ENCODE measurements around the gene CIAO2A. TPM values are rescaled to one million over a fixed set of nuclear protein-coding genes. Genes with fewer than 3 reads are reported as not detected.
A peak's percentile ranks its signal among the peaks of the same experiment; 100 is the strongest.
"Not testable (repeated sequence)": the region's sequence is repeated elsewhere in the genome, so short reads cannot be mapped to it uniquely, and the experiment has no call there.

CIAO2A gene
- total and polyA plus RNA-seq, 4 donors = 23.2 to 81.9 (median 25.8) TPM

- H3K36me3 ChIP-seq (ENCODE audit: control insufficient read depth in 1 of 2, insufficient read depth in 2 of 2, low read length in 1 of 2) = peaks cover 0 to 2% of the 10 kb centered on the region in 2 donors
- DNase-seq = peak in 1 of 2 donors; percentile 77
- peak; percentile 82 for ATAC-seq (ENCODE audit: low FRiP score)
- no peaks in the 10 kb centered on the region for H3K4me1 ChIP-seq (ENCODE audit: control insufficient read depth in 1 of 2, insufficient read depth in 2 of 2, low read length in 2 of 2)
- H3K4me3 ChIP-seq (ENCODE audit: low read length in 2 of 2) = no peak overlapping the region
- no peaks in the 10 kb centered on the region for H3K27me3 ChIP-seq (ENCODE audit: control insufficient read depth in 1 of 2, insufficient read depth in 2 of 2, low read length in 1 of 2)
- H3K27ac ChIP-seq (ENCODE audit: low read depth in 1 of 2, low read length in 2 of 2) = peak overlapping the region in 1 of 2 donors; percentile 47
- H3K9me3 ChIP-seq (ENCODE audit: control insufficient read depth, low read length) = no peaks in the 10 kb centered on the region
- WGBS, 2 donors = 40 to 43% methylated on average over 8 of the region's 8 CpGs
- intact Hi-C loops (cut with DNase I) = no loop called here
These were observed 22.4 kb downstream of the CIAO2A start for GRCh38 chr15:64070965-64071851.

- no peak overlapping the region for H3K4me3 ChIP-seq (ENCODE audit: low read length in 2 of 2)
- H3K27ac ChIP-seq (ENCODE audit: low read depth in 1 of 2, low read length in 2 of 2) = no peak overlapping the region
- DNase-seq (no peak), ATAC-seq (ENCODE audit: low FRiP score) (no peak)
- intact Hi-C loops (cut with DNase I) = no loop called here
- no peaks in the 10 kb centered on the region for H3K9me3 ChIP-seq (ENCODE audit: control insufficient read depth, low read length)
- WGBS, 2 donors = 96 to 97% methylated on average over 3 of the region's 3 CpGs
- no peaks in the 10 kb centered on the region for H3K27me3 ChIP-seq (ENCODE audit: control insufficient read depth in 1 of 2, insufficient read depth in 2 of 2, low read length in 1 of 2)
- peaks cover 0 to 2% of the 10 kb centered on the region in 2 donors for H3K36me3 ChIP-seq (ENCODE audit: control insufficient read depth in 1 of 2, insufficient read depth in 2 of 2, low read length in 1 of 2)
- no peaks in the 10 kb centered on the region for H3K4me1 ChIP-seq (ENCODE audit: control insufficient read depth in 1 of 2, insufficient read depth in 2 of 2, low read length in 2 of 2)
These were observed 23.5 kb downstream of the CIAO2A start for GRCh38 chr15:64070106-64070505.

- ATAC-seq (ENCODE audit: low FRiP score) (no peak), DNase-seq (no peak)
- WGBS, 2 donors = 57% methylated on average over 4 of the region's 4 CpGs
- Histone ChIP-seq H3K27ac (ENCODE audit: low read depth in 1 of 2, low read length in 2 of 2) (no peak overlapping the region), H3K9me3 (ENCODE audit: control insufficient read depth, low read length) (no peaks in the 10 kb centered on the region), H3K36me3 (ENCODE audit: control insufficient read depth in 1 of 2, insufficient read depth in 2 of 2, low read length in 1 of 2) (no peaks in the 10 kb centered on the region), H3K4me3 (ENCODE audit: low read length in 2 of 2) (no peak overlapping the region), H3K27me3 (ENCODE audit: control insufficient read depth in 1 of 2, insufficient read depth in 2 of 2, low read length in 1 of 2) (no peaks in the 10 kb centered on the region), H3K4me1 (ENCODE audit: control insufficient read depth in 1 of 2, insufficient read depth in 2 of 2, low read length in 2 of 2) (no peaks in the 10 kb centered on the region)
- intact Hi-C loops (cut with DNase I) = loop anchor here (2.0 to 10.0 kb wide), 3 partner anchors 173 to 456 kb away; no protein-coding TSS in a partner anchor
These were observed 25.5 kb downstream of the CIAO2A start for GRCh38 chr15:64068133-64068532.

- no peak overlapping the region for H3K27ac ChIP-seq (ENCODE audit: low read depth in 1 of 2, low read length in 2 of 2)
- 21 to 22% methylated on average over 11 of the region's 11 CpGs for WGBS, 2 donors
These were observed 26.0 kb downstream of the CIAO2A start for GRCh38 chr15:64067564-64068030.

GRCh38 chr15:64066451-64066850, 27.2 kb downstream of the CIAO2A start:
- Histone ChIP-seq H3K27ac (ENCODE audit: low read depth in 1 of 2, low read length in 2 of 2) (no peak overlapping the region), H3K36me3 (ENCODE audit: control insufficient read depth in 1 of 2, insufficient read depth in 2 of 2, low read length in 1 of 2) (no peaks in the 10 kb centered on the region), H3K4me1 (ENCODE audit: control insufficient read depth in 1 of 2, insufficient read depth in 2 of 2, low read length in 2 of 2) (no peaks in the 10 kb centered on the region), H3K9me3 (ENCODE audit: control insufficient read depth, low read length) (no peaks in the 10 kb centered on the region), H3K4me3 (ENCODE audit: low read length in 2 of 2) (no peak overlapping the region), H3K27me3 (ENCODE audit: control insufficient read depth in 1 of 2, insufficient read depth in 2 of 2, low read length in 1 of 2) (no peaks in the 10 kb centered on the region)
- 57 to 67% methylated on average over 1 of the region's 1 CpG for WGBS, 2 donors
- no peak for ATAC-seq (ENCODE audit: low FRiP score)
- intact Hi-C loops (cut with DNase I) = loop anchor here in 1 of 2 donors (2.0 to 10.0 kb wide), 3 partner anchors 172 to 454 kb away; no protein-coding TSS in a partner anchor
- no peak for DNase-seq

More at GRCh38 chr15:64067564-64068030, 26.0 kb downstream of the CIAO2A start:
- Histone ChIP-seq H3K27me3 (ENCODE audit: control insufficient read depth in 1 of 2, insufficient read depth in 2 of 2, low read length in 1 of 2) (no peaks in the 10 kb centered on the region), H3K4me1 (ENCODE audit: control insufficient read depth in 1 of 2, insufficient read depth in 2 of 2, low read length in 2 of 2) (no peaks in the 10 kb centered on the region), H3K4me3 (ENCODE audit: low read length in 2 of 2) (no peak overlapping the region), H3K36me3 (ENCODE audit: control insufficient read depth in 1 of 2, insufficient read depth in 2 of 2, low read length in 1 of 2) (no peaks in the 10 kb centered on the region), H3K9me3 (ENCODE audit: control insufficient read depth, low read length) (no peaks in the 10 kb centered on the region)
- peak; percentile 80 for ATAC-seq (ENCODE audit: low FRiP score)
- intact Hi-C loops (cut with DNase I) = loop anchor here (2.0 to 10.0 kb wide), 3 partner anchors 173 to 455 kb away; no protein-coding TSS in a partner anchor
- DNase-seq = peak in 1 of 2 donors; percentile 59

GRCh38 chr15:64060716-64061115, 32.9 kb downstream of the CIAO2A start:
- ATAC-seq (ENCODE audit: low FRiP score) (no peak), DNase-seq (no peak)
- Histone ChIP-seq H3K27ac (ENCODE audit: low read depth in 1 of 2, low read length in 2 of 2) (no peak overlapping the region), H3K27me3 (ENCODE audit: control insufficient read depth in 1 of 2, insufficient read depth in 2 of 2, low read length in 1 of 2) (no peaks in the 10 kb centered on the region), H3K4me1 (ENCODE audit: control insufficient read depth in 1 of 2, insufficient read depth in 2 of 2, low read length in 2 of 2) (no peaks in the 10 kb centered on the region), H3K4me3 (ENCODE audit: low read length in 2 of 2) (no peak overlapping the region), H3K36me3 (ENCODE audit: control insufficient read depth in 1 of 2, insufficient read depth in 2 of 2, low read length in 1 of 2) (no peaks in the 10 kb centered on the region), H3K9me3 (ENCODE audit: control insufficient read depth, low read length) (peaks cover 1% of the 10 kb centered on the region)
- intact Hi-C loops (cut with DNase I) = loop anchor here in 1 of 2 donors (10.0 kb wide), 1 partner anchor 166 kb away; no protein-coding TSS in a partner anchor
- 95 to 96% methylated on average over 21 to 29 of the region's 29 CpGs for WGBS, 2 donors

GRCh38 chr15:64059104-64059503, 34.5 kb downstream of the CIAO2A start:
- H3K27me3 ChIP-seq (ENCODE audit: control insufficient read depth in 1 of 2, insufficient read depth in 2 of 2, low read length in 1 of 2); H3K9me3 ChIP-seq (ENCODE audit: control insufficient read depth, low read length); H3K27ac ChIP-seq (ENCODE audit: low read depth in 1 of 2, low read length in 2 of 2); H3K4me1 ChIP-seq (ENCODE audit: control insufficient read depth in 1 of 2, insufficient read depth in 2 of 2, low read length in 2 of 2); ATAC-seq (ENCODE audit: low FRiP score); H3K36me3 ChIP-seq (ENCODE audit: control insufficient read depth in 1 of 2, insufficient read depth in 2 of 2, low read length in 1 of 2); H3K4me3 ChIP-seq (ENCODE audit: low read length in 2 of 2); intact Hi-C loops (cut with DNase I); DNase-seq: not testable (repeated sequence)
- WGBS, 2 donors = 93 to 98% methylated on average over 2 of the region's 2 CpGs

- peaks cover 1% of the 10 kb centered on the region for H3K9me3 ChIP-seq (ENCODE audit: control insufficient read depth, low read length)
- no peak overlapping the region for H3K4me3 ChIP-seq (ENCODE audit: low read length in 2 of 2)
- 60 to 65% methylated on average over 5 of the region's 5 CpGs for WGBS, 2 donors
- DNase-seq (no peak), ATAC-seq (ENCODE audit: low FRiP score) (no peak)
- H3K4me1 ChIP-seq (ENCODE audit: control insufficient read depth in 1 of 2, insufficient read depth in 2 of 2, low read length in 2 of 2) = no peaks in the 10 kb centered on the region
- H3K36me3 ChIP-seq (ENCODE audit: control insufficient read depth in 1 of 2, insufficient read depth in 2 of 2, low read length in 1 of 2) = no peaks in the 10 kb centered on the region
- no peaks in the 10 kb centered on the region for H3K27me3 ChIP-seq (ENCODE audit: control insufficient read depth in 1 of 2, insufficient read depth in 2 of 2, low read length in 1 of 2)
- intact Hi-C loops (cut with DNase I) = no loop called here
- no peak overlapping the region for H3K27ac ChIP-seq (ENCODE audit: low read depth in 1 of 2, low read length in 2 of 2)
These were observed 35.4 kb downstream of the CIAO2A start for GRCh38 chr15:64058279-64058678.
